ENCODE results near the gene DUSP11.
"Not testable (repeated sequence)": the region's sequence is repeated elsewhere in the genome, so short reads cannot be mapped to it uniquely, and the experiment has no call there.

Gene DUSP11

GRCh38 chr2:73811878-73812277 is 32.0 kb upstream of the DUSP11 start:
- Mint-ChIP-seq H3K27ac (no peak overlapping the region), H3K4me1 (ENCODE audit: low read depth) (peaks cover 3% of the 10 kb centered on the region), H3K9me3 (no peaks in the 10 kb centered on the region), H3K27me3 (ENCODE audit: low read depth) (peaks cover 4% of the 10 kb centered on the region), H3K36me3 (ENCODE audit: low read depth) (no peaks in the 10 kb centered on the region), H3K4me3 (no peak overlapping the region)

GRCh38 chr2:73783883-73784282 is 4.0 kb upstream of the DUSP11 start, which contains the start of gene C2orf78:
TSS of gene C2orf78 (plus strand) at chr2:73784183. CDS start at chr2:73784310, 127 bp downstream.
- not testable (repeated sequence) for H3K4me3 Mint-ChIP-seq; H3K9me3 Mint-ChIP-seq; H3K27me3 Mint-ChIP-seq (ENCODE audit: low read depth); H3K36me3 Mint-ChIP-seq (ENCODE audit: low read depth); H3K4me1 Mint-ChIP-seq (ENCODE audit: low read depth); H3K27ac Mint-ChIP-seq

GRCh38 chr2:73783402-73783801 is 3.5 kb upstream of the DUSP11 start:
- not testable (repeated sequence) for H3K36me3 Mint-ChIP-seq (ENCODE audit: low read depth); H3K9me3 Mint-ChIP-seq; H3K27me3 Mint-ChIP-seq (ENCODE audit: low read depth); H3K4me1 Mint-ChIP-seq (ENCODE audit: low read depth); H3K4me3 Mint-ChIP-seq; H3K27ac Mint-ChIP-seq

GRCh38 chr2:73780237-73780582 is 307 bp upstream of the DUSP11 start:
- Mint-ChIP-seq H3K4me1 (ENCODE audit: low read depth) (peaks cover 21% of the 10 kb centered on the region), H3K36me3 (ENCODE audit: low read depth) (peaks cover 16% of the 10 kb centered on the region), H3K27ac (peak overlapping the region; percentile 96), H3K4me3 (peak overlapping the region; percentile 98), H3K9me3 (no peaks in the 10 kb centered on the region), H3K27me3 (ENCODE audit: low read depth) (no peaks in the 10 kb centered on the region)

- peaks cover 26% of the 10 kb centered on the region for H3K4me1 Mint-ChIP-seq (ENCODE audit: low read depth)
- peaks cover 24% of the 10 kb centered on the region for H3K36me3 Mint-ChIP-seq (ENCODE audit: low read depth)
- H3K9me3 Mint-ChIP-seq; H3K27me3 Mint-ChIP-seq (ENCODE audit: low read depth): not testable (repeated sequence)
- peak overlapping the region; percentile 96 for H3K27ac Mint-ChIP-seq
- H3K4me3 Mint-ChIP-seq: peak overlapping the region; percentile 98
These were observed 936 bp downstream of the DUSP11 start for GRCh38 chr2:73778867-73779466.

- H3K27ac Mint-ChIP-seq: peak overlapping the region; percentile 6
- no peak overlapping the region for H3K4me3 Mint-ChIP-seq
- H3K36me3 Mint-ChIP-seq (ENCODE audit: low read depth): peaks cover 34% of the 10 kb centered on the region
- no peaks in the 10 kb centered on the region for H3K27me3 Mint-ChIP-seq (ENCODE audit: low read depth)
- peaks cover 31% of the 10 kb centered on the region for H3K4me1 Mint-ChIP-seq (ENCODE audit: low read depth)
- no peaks in the 10 kb centered on the region for H3K9me3 Mint-ChIP-seq
These were observed 2.9 kb downstream of the DUSP11 start for GRCh38 chr2:73776869-73777519.

- H3K27me3 Mint-ChIP-seq (ENCODE audit: low read depth): no peaks in the 10 kb centered on the region
These were observed 3.5 kb downstream of the DUSP11 start for GRCh38 chr2:73776381-73776780.

GRCh38 chr2:73772819-73773218 is 7.1 kb downstream of the DUSP11 start:
- H3K36me3 Mint-ChIP-seq (ENCODE audit: low read depth): peaks cover 53% of the 10 kb centered on the region
- H3K27ac Mint-ChIP-seq: no peak overlapping the region
- H3K9me3 Mint-ChIP-seq: no peaks in the 10 kb centered on the region
- H3K27me3 Mint-ChIP-seq (ENCODE audit: low read depth): no peaks in the 10 kb centered on the region
- H3K4me1 Mint-ChIP-seq (ENCODE audit: low read depth): peaks cover 22% of the 10 kb centered on the region
- no peak overlapping the region for H3K4me3 Mint-ChIP-seq

More at GRCh38 chr2:73776381-73776780, 3.5 kb downstream of the DUSP11 start:
- Mint-ChIP-seq H3K27ac (no peak overlapping the region), H3K9me3 (no peaks in the 10 kb centered on the region), H3K36me3 (ENCODE audit: low read depth) (peaks cover 35% of the 10 kb centered on the region), H3K4me1 (ENCODE audit: low read depth) (peaks cover 32% of the 10 kb centered on the region), H3K4me3 (no peak overlapping the region)

- Mint-ChIP-seq H3K27ac (no peak overlapping the region), H3K27me3 (ENCODE audit: low read depth) (no peaks in the 10 kb centered on the region), H3K9me3 (no peaks in the 10 kb centered on the region), H3K4me3 (no peak overlapping the region), H3K4me1 (ENCODE audit: low read depth) (peaks cover 12% of the 10 kb centered on the region), H3K36me3 (ENCODE audit: low read depth) (peaks cover 52% of the 10 kb centered on the region)
These were observed 9.2 kb downstream of the DUSP11 start for GRCh38 chr2:73770725-73771124.

- no peaks in the 10 kb centered on the region for H3K27me3 Mint-ChIP-seq (ENCODE audit: low read depth)
- no peak overlapping the region for H3K4me3 Mint-ChIP-seq
- H3K4me1 Mint-ChIP-seq (ENCODE audit: low read depth): peaks cover 2% of the 10 kb centered on the region
- H3K27ac Mint-ChIP-seq: no peak overlapping the region
- H3K36me3 Mint-ChIP-seq (ENCODE audit: low read depth): peaks cover 50% of the 10 kb centered on the region
- no peaks in the 10 kb centered on the region for H3K9me3 Mint-ChIP-seq
These were observed 12.9 kb downstream of the DUSP11 start for GRCh38 chr2:73766994-73767393.

GRCh38 chr2:73766349-73766748 is 13.6 kb downstream of the DUSP11 start:
- Mint-ChIP-seq H3K36me3 (ENCODE audit: low read depth) (peaks cover 49% of the 10 kb centered on the region), H3K4me1 (ENCODE audit: low read depth) (peaks cover 2% of the 10 kb centered on the region), H3K27ac (no peak overlapping the region), H3K4me3 (no peak overlapping the region), H3K27me3 (ENCODE audit: low read depth) (no peaks in the 10 kb centered on the region), H3K9me3 (no peaks in the 10 kb centered on the region)

GRCh38 chr2:73764945-73765344 is 15.0 kb downstream of the DUSP11 start:
- H3K9me3 Mint-ChIP-seq: no peaks in the 10 kb centered on the region
- peaks cover 47% of the 10 kb centered on the region for H3K36me3 Mint-ChIP-seq (ENCODE audit: low read depth)
- H3K4me1 Mint-ChIP-seq (ENCODE audit: low read depth): no peaks in the 10 kb centered on the region
- no peaks in the 10 kb centered on the region for H3K27me3 Mint-ChIP-seq (ENCODE audit: low read depth)
- no peak overlapping the region for H3K4me3 Mint-ChIP-seq
- H3K27ac Mint-ChIP-seq: no peak overlapping the region

GRCh38 chr2:73762571-73762970 is 17.3 kb downstream of the DUSP11 start:
- no peak overlapping the region for H3K27ac Mint-ChIP-seq
- H3K4me3 Mint-ChIP-seq: no peak overlapping the region
- H3K27me3 Mint-ChIP-seq (ENCODE audit: low read depth): no peaks in the 10 kb centered on the region
- no peaks in the 10 kb centered on the region for H3K9me3 Mint-ChIP-seq
- no peaks in the 10 kb centered on the region for H3K4me1 Mint-ChIP-seq (ENCODE audit: low read depth)
- H3K36me3 Mint-ChIP-seq (ENCODE audit: low read depth): peaks cover 35% of the 10 kb centered on the region

GRCh38 chr2:73759904-73760303 is 20.0 kb downstream of the DUSP11 start:
- Mint-ChIP-seq H3K27me3 (ENCODE audit: low read depth) (no peaks in the 10 kb centered on the region), H3K9me3 (no peaks in the 10 kb centered on the region), H3K4me3 (no peak overlapping the region), H3K27ac (no peak overlapping the region), H3K36me3 (ENCODE audit: low read depth) (peaks cover 19% of the 10 kb centered on the region), H3K4me1 (ENCODE audit: low read depth) (no peaks in the 10 kb centered on the region)

- Mint-ChIP-seq H3K4me3 (no peak overlapping the region), H3K36me3 (ENCODE audit: low read depth) (peaks cover 20% of the 10 kb centered on the region), H3K9me3 (no peaks in the 10 kb centered on the region), H3K27me3 (ENCODE audit: low read depth) (no peaks in the 10 kb centered on the region), H3K27ac (no peak overlapping the region), H3K4me1 (ENCODE audit: low read depth) (no peaks in the 10 kb centered on the region)
These were observed 20.6 kb downstream of the DUSP11 start for GRCh38 chr2:73759285-73759764.

Data from T-helper 1 cell treated with Interleukin-12 subunit alpha and Interleukin-12 subunit beta and Interleukin-4 antibody, amounts not matched to agents 30 μg/mL and 1 μg/mL, for 36 hours (primary cell).